Fibroblast of pulmonary artery (primary cell): Measurements from ENCODE around the gene ANKUB1.

Experiments used
- DNase-seq: peaks from one replicate; pipeline ENCODE4 v3.0.0-alpha.2; 2010; ENCODE audit warnings: low read depth
- H3K4me3 ChIP-seq: replicated peaks from 2 replicates; pipeline ENCODE4 v1.5.1; 2011; ENCODE audit warnings: low read depth, mild to moderate bottlenecking, control low read depth, low read length, moderate library complexity
- TF ChIP-seq, protein P1 (sequence below): IDR thresholded peaks from 2 replicates; pipeline ENCODE4 v1.5.1; 2011; ENCODE audit warnings: mild to moderate bottlenecking, control low read depth, low read length, inconsistent platforms; ENCODE audit errors: missing control alignments

ANKUB1 gene

DNA sequence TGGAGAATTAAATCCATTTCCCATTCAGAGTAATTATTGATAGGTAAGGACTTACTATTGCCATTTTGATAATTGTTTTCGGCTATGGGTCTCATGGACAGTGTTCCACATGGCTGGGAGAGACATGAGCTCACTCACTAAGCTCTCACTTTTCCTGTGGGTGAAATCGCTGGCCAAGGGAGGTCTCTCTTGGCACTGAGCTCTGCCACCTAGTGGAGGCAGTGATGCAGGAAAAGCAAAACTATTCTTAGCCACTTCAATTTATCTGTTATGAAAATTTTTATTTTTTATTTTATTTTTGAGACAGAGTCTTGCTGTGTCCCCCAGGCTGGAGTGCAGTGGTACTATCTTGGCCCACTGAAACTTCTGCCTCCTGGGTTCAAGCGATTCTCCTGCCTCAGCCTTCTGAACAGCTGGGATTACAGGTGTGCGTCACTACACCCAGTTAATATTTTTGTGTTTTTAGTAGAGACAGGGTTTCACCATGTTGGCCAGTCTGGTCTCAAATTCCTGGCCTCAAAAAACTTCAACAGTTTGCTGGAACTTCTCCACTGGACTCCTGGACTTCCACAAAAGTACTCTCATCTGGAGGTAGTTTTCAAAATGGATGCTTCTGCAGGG lies 16.0 kb upstream of the ANKUB1 start:
- TF ChIP-seq, protein P1, sequence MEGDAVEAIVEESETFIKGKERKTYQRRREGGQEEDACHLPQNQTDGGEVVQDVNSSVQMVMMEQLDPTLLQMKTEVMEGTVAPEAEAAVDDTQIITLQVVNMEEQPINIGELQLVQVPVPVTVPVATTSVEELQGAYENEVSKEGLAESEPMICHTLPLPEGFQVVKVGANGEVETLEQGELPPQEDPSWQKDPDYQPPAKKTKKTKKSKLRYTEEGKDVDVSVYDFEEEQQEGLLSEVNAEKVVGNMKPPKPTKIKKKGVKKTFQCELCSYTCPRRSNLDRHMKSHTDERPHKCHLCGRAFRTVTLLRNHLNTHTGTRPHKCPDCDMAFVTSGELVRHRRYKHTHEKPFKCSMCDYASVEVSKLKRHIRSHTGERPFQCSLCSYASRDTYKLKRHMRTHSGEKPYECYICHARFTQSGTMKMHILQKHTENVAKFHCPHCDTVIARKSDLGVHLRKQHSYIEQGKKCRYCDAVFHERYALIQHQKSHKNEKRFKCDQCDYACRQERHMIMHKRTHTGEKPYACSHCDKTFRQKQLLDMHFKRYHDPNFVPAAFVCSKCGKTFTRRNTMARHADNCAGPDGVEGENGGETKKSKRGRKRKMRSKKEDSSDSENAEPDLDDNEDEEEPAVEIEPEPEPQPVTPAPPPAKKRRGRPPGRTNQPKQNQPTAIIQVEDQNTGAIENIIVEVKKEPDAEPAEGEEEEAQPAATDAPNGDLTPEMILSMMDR = peak; percentile 86
- DNase-seq = peak; percentile 85
- H3K4me3 ChIP-seq = no peak overlapping the region

DNA sequence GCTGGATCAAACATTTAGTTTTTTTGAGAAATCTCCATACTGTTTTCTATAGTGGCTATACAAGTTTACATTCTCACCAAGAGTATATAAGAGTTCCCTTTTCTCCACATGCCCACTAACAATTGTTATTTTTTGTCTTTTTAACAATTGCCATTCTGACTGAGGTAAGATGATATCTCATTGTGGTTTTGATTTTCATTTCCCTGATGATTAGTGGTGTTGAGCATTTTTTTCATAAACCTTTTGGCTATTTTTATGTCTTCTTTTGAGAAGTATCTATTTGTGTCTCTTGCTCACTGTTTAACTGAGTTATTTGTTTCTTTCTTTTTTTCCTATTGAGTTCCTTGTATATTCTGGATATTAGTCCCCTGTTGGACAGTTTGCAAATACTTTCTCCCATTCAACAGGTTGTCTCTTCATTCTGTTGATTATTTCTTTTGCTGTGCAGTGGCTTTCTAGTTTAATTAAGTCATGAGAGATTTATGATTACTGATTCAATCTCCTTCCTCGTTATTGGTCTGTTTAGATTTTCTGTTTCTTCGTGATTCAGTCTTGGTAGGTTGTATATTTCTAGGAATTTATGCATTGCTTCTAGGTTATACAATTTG lies 13.9 kb upstream of the ANKUB1 start:
- TF ChIP-seq, protein P1 = no peak

DNA sequence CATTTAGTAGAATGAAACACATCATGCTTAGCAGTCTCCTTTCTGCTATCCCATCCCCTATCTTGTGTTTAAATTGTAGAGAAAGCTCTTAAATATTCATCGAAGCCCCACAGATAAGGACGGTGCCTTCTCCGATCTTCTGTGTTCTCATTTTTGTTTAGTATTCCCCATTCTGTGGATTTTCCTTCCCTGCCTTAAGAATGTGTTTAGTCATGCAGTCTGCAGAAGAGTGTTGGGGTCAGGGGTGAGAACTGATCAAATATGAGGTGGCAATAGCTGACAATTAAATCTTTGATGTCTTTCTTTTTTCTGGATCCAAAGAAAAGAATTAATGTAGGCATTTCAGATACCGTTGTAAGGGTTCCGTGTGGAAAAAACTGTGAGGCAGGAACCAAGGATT lies 9.3 kb upstream of the ANKUB1 start:
- TF ChIP-seq, protein P1 = no peak
- H3K4me3 ChIP-seq = no peak overlapping the region
- DNase-seq = no peak

More for the DNA sequence above, 13.9 kb upstream of the ANKUB1 start:
- DNase-seq = no peak
- H3K4me3 ChIP-seq = no peak overlapping the region

DNA sequence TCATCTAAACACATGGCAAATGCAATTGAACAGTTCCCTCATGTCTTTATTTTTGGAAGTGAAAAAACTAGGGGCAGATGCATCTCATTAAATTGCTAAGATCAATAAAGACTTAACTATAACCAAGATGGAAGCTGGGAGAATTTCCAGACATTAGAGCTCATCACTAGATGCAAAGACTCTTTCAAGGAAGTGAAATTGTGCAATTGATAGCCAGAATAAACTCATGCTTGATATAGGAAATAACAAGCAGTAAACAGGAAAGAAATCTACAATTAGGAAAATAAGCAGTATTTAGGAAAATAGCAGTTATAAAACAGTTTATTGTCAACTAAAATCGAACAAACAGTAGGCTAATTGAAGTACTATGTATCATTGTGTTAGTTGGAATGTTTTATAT lies 8.8 kb upstream of the ANKUB1 start:
- TF ChIP-seq, protein P1 = no peak
- H3K4me3 ChIP-seq = no peak overlapping the region
- no peak for DNase-seq

DNA sequence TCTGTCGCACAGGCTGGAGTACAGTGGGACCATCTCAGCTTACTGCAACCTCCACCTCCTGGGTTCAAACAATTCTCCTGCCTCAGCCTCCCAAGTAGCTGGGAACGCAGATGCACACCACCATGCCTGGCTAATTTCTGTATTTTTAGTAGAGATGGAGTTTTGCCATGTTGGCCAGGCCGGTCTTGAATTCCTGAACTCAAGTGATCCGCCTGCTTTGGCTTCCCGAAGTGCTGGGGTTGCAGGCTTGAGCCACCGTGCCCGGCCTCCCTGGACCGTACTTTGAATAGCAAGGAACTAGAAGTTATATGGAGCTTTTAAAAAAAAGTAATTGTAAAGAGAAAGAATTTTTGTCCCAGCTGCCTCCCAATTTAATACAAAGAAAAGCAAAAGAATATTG lies 8.3 kb upstream of the ANKUB1 start:
- no peak for DNase-seq
- no peak overlapping the region for H3K4me3 ChIP-seq
- TF ChIP-seq, protein P1 = no peak

DNA sequence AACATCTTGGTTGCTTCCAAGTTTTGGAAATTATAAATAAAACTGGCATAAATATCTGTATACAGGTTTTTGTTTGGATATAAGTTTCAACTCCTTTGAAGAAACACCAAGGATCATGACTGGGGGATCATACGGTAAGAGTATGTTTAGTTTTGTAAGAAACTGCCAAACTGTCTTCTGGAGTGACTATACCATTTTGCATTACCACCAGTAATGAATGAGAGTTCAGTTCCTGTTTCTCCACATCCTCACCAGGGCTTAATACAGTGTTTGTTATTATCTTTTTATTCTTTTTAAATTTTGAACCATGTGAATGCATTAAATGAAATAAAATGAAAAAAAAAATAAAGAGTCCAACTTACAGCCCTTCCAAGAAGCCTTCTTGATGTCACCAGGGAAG lies 3.7 kb upstream of the ANKUB1 start:
- no peak overlapping the region for H3K4me3 ChIP-seq
- TF ChIP-seq, protein P1 = no peak

DNA sequence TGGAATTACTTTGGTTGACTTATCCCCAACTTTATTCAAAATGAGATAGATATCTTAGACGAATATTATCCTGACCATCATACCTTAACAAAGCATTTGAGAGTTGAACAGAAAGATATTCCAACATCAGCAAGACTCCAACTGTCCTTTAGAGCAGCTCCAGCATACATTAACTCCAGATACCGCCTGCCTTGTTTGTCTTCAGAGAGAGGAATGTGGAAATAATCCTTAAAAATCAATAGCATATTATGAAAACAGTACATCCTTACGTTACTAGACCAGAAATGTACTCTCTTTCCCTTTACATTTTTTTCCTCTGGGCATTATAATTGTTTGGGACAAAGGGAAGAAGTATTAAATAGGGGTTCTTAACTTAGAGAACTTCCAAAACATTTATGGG lies 1.7 kb downstream of the ANKUB1 start:
- DNase-seq = no peak
- TF ChIP-seq, protein P1 = no peak
- no peak overlapping the region for H3K4me3 ChIP-seq

More for the DNA sequence above, 3.7 kb upstream of the ANKUB1 start:
- no peak for DNase-seq
